NOMO-1 treated with DMSO at 0.1 percent for 48 hours (cell line): ENCODE data around the gene PCDH17.
A peak's percentile ranks its signal among the peaks of the same experiment; 100 is the strongest.

Experiments
- DNase-seq: peaks from one replicate; lab custom pipeline; 2025; ENCODE audit not compliant: unreplicated experiment; lab: John Stamatoyannopoulos, UW

PCDH17 gene, protein sequence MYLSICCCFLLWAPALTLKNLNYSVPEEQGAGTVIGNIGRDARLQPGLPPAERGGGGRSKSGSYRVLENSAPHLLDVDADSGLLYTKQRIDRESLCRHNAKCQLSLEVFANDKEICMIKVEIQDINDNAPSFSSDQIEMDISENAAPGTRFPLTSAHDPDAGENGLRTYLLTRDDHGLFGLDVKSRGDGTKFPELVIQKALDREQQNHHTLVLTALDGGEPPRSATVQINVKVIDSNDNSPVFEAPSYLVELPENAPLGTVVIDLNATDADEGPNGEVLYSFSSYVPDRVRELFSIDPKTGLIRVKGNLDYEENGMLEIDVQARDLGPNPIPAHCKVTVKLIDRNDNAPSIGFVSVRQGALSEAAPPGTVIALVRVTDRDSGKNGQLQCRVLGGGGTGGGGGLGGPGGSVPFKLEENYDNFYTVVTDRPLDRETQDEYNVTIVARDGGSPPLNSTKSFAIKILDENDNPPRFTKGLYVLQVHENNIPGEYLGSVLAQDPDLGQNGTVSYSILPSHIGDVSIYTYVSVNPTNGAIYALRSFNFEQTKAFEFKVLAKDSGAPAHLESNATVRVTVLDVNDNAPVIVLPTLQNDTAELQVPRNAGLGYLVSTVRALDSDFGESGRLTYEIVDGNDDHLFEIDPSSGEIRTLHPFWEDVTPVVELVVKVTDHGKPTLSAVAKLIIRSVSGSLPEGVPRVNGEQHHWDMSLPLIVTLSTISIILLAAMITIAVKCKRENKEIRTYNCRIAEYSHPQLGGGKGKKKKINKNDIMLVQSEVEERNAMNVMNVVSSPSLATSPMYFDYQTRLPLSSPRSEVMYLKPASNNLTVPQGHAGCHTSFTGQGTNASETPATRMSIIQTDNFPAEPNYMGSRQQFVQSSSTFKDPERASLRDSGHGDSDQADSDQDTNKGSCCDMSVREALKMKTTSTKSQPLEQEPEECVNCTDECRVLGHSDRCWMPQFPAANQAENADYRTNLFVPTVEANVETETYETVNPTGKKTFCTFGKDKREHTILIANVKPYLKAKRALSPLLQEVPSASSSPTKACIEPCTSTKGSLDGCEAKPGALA (N-terminal part only)

DNA sequence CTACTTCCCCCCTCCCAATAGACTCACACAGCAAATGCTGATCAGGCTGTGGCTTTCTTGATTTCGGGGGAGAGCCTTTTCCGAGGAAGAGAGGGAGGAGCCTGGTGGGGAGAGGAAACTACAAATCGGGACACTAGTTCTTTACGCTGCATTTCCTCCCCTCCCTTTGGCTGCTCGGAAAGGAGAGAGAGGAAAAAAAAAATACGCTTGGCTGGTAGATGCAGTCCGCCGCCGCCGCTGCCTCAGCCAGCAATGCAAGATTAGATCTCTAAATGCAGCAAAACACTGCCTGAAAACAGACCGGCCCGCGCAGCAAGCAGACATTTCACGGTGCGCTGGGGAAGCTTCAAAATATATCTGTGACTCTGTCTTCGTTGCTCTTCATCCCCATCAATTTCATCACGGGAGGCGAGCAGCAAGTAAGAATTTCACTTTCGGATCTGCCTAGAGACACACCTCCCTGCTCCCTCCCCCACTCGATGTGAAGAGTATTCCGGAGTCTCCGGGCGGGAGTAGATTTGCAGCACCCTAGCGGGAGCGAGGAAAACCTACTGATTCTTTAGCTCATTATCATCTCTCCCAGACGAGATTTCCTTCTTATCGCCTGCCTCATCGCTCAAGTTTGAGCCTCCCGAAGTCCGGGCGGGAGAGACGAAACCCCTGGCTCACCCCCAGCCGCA lies at the start of gene PCDH17:
TSS of gene PCDH17 (plus strand) at position 149 of the 680 bp plus-strand sequence. CDS start 803 bp downstream, outside the sequence.
- no peak for DNase-seq

DNA sequence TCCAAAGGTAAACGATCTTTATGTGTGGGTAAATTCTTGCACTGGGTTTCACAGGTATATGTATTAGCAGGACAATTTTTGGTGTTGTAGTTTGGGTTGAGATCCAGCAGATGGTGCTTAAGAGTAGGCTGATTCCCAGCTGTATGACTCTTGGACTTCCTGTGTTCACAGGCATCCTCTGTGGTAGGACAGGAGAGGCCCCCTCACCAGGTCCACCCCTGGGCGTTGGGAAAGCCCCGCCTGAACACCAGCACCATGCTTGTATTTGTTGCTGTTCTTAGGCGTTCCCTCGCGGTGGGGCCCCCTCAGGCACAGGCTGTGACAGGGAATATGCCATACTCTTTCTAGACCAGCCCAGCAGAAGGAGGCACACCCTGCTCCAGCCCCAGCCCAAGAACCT lies 49.5 kb upstream of the PCDH17 start:
- no peak for DNase-seq

DNA sequence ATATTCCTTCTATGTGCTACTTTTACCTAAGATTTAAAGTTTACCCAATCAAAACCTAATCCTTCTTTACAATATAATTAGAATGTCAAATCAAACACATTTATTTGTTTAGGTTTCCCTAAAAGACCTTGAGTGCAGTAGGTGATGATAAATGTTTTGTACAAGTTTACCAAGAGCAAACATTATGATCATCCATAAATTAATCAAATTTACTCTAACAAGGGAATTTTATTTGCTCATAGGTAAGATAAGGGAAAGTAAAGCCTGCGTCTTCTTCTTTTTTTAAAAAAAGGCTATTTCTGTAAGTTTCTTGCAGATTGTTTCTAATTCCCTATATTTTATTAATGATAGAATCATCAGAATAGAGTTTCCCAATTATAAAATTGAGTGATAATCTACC lies 48.0 kb upstream of the PCDH17 start:
- no peak for DNase-seq

DNA sequence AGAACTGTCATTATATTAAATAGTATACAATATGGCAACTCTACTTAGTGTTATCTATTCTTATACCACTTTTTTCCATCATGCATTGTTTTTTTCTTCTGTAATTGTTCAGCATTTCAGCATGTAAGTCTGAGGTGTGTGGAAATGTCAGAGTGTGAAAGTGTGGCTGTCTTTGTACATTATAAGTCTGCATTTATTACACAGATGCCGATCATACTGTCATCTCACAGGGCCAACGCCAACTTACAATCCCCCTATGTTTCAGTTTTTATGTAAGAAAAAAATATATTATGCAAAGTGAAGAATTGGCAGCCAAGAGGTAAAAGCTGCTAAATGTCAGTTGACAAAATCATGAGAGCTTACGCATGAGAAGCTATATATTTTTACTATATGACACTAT lies 42.9 kb upstream of the PCDH17 start:
- DNase-seq, result no peak

DNA sequence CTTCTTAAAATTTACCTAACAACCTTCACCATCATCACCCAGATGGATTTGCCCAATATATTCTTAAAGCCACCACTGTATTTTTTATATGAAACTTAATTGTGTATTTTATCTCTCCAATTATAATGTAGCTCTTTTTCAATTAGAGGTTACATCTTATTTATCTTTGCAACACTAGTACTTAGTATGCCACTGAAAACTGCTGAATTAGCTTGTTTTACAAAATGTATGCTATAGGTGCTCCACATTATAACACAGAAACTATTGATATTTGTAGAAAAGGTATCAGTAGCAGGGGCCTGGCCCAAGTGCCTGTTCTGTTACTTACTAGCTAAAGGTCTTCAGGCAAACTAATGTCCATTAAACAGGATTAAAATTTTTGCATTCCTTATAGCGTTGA lies 35.8 kb upstream of the PCDH17 start:
- DNase-seq, result no peak

DNA sequence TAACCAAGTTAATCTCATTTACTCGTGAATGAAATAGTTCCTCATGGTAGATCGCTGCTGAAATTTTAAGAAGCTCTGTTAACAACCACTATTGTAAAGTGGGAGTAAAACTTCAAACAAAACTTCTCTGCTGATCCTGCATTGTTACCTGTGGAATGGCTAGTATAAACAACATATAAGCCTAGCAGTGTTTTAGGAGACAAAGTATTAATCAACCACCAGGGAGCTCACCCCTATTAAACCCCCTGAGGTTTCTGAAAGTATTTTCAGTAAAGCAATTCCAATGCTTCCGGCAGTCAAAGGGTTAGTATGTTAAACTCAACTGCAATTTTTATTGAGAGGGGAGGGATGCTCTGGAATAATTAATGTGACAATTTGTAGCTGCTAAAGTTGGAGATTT lies 30.0 kb upstream of the PCDH17 start:
- no peak for DNase-seq

DNA sequence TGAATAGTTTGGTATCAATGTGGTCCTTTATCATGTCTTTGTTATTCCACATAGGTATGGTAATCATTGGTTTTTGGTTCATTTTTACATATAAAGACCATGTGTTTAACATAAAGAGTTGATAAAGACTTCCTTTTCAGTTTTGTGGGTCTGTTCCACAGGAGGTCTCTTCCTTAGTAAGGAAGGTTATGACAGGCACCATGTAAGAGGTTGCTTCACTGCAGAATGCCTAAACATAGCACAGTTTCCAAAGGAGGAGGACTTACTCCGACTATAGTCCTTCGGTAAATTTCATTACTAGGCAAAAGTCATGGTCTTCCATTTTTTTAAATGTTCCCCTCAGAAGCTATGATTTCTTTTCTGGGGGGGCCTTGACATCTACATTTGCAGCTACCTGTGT lies 27.1 kb upstream of the PCDH17 start:
- no peak for DNase-seq

DNA sequence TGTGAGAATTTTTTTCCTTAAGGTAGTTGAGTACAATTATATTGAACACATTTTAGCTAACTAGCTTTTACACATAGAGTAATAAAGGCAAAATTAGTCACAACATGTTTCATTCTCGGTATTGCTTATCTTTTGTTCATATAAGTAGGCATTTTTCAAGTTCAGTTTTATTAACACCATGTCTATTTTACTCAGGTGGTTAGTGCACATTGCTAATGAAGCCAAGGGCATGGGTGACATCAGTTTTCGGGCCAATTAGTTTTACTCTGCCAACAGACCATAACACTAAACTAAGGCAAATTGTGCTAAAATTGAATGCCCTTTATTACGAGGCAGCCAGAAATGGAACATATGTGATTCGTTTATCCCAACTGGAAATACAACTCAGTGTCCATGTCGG lies 19.6 kb upstream of the PCDH17 start:
- no peak for DNase-seq

DNA sequence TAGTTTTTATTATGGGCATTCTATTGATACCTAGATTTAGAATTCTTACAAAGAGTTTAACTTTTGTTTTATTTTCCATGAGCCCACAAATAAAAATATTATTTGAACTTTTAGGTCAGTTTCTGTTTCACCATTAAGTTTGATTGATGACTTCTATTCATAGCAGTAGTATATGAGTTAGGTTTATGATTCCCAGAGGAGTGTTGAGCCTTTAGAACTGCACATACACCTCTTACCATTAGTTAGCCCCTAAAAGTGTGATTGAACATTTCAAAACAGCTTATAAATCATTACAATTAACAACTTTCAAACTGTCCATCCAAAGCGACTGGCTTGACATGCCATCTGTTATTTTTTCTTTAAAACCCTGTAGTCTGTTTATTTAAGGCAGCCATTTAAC lies 19.0 kb upstream of the PCDH17 start:
- DNase-seq, result no peak

DNA sequence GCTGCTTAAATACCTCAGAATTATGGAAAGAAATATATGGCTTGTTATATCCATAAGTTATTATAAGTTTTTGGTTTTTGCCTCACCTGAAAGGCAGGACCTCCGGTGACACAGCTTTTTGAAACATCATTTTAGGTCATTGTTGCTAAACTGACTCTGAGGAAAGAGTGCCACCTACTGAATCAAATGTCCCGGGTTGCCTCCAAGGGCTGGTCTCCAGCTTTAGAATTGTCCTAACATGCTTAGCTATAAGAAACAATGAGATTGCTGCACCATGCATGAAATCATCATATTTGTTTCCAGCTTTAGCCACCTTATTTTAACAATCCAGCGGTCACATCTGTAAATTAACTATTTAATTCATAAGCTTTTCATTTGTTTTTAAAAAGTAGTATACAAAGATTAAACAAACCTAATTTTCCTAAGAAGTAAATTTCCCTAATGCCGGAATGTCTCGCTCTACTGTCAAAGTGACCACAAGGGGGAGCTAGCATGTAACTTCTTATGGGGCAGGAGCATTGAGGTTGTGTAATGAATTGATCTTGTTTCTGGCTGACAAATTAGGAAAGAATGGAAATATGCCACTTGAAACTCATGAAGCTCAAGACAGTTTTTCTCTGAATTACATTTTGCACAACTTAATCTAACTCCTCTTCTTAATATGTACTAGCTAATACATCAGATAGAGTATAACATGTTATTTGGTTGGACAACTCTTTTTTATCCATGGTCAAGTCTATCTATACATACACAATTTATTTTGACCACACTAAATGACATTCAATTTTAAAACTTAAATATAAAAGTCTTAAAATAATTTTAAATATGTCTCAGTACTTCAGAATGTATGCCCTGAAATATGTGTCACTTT lies 6.7 kb upstream of the PCDH17 start:
- DNase-seq, result peak; percentile 29

DNA sequence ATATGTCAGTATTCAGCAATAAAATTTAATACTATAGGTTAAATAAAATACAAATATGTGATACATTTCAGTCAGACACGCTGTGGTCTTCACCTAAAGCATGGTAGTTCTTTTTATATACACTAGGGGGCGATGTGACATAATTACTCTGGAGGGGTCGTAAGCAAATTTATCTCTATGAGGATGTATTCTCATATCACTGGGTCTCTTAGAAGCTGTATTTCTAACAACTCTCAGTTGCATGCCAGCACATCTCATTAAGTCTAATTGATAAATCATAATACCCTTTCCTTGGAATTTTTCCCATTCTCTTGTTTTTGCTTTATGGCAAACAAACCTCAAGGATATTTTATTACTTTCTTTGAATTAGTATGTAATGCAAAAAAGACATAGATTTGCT lies 3.9 kb upstream of the PCDH17 start:
- peak; percentile 54 for DNase-seq

DNA sequence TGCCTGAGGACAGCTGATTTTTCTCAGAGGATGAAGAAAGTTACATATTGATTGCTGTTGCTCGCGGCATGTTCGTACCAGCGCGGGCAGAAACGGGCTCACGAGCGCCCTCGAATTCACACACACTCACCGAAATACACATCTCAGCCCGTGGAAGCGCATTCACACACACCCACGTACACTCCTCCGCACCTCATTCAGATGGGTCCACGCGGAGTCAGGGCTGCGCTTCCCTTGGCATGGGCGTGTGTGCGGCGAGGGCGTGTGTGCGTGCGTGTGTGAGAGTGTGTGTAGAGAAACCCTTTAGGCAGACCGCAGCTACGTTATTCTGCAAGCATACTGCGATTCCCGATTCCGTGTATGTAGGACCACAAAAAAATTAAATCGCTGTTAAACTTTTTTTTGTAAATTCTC lies 2.1 kb upstream of the PCDH17 start:
- no peak for DNase-seq

DNA sequence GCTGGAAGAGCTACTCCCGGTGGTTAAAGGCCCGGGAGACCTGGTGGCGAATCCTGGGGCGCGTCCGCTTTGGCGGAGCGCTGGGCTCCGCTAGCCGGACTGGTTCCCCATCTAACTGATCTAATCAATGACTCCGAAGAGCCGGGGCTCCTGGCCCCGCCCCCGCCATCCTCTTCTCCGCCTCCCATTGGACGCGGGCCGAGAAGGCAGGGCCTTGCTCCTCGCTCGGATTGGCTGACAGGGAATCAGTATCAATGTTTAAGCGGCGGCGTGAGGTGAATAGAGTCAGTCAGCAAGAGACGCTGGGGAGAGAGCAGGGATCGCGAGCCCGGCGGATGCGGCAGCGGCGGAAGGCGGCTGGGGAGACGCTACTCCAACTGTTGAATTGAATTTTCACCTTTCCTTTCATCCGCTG lies 1.7 kb upstream of the PCDH17 start:
- DNase-seq, result no peak

DNA sequence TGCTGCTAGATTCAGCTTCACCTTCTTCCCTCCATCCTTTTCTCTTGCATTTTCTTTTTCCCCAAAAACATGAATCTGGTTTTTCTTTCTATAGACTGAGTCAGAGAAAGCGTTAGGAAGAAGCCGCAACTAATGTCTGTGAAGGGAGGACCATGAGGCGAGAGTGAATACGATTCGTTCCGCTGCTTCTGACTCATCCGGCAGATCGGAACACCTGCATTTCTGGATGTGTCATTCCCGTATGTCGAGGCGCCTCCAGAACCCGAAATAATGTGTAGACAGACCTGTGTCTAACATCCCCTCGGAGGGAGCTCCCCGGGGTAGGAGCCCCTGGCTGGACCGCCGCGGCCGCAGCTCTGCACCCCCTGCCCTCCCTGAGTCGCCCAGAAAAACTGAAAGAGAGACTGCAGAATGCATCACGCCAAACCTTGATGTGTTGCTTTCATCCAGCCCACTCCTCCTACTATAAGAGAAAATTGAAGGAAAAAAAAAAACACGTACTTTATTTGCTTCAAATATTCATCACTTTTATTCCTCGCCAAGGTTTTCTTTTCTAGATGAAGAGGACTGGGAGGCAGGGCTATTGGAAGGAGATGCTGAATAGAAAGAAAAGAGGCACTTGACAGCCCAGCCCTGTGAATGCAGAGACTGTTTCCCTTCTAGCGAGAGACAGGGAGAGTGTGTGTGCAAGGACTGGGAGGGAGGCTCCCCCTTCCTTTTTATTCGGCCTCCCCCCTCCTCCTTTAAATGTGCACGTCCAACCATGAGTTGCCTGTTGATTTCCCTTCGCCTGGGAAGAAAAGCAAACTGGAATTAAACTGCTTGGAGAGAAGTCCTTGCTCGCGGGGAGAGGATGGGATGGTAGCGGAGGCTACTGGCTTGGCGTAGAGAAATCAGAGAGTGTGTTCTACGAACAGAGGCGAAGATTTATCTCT lies 616 bp upstream of the PCDH17 start:
- no peak for DNase-seq

DNA sequence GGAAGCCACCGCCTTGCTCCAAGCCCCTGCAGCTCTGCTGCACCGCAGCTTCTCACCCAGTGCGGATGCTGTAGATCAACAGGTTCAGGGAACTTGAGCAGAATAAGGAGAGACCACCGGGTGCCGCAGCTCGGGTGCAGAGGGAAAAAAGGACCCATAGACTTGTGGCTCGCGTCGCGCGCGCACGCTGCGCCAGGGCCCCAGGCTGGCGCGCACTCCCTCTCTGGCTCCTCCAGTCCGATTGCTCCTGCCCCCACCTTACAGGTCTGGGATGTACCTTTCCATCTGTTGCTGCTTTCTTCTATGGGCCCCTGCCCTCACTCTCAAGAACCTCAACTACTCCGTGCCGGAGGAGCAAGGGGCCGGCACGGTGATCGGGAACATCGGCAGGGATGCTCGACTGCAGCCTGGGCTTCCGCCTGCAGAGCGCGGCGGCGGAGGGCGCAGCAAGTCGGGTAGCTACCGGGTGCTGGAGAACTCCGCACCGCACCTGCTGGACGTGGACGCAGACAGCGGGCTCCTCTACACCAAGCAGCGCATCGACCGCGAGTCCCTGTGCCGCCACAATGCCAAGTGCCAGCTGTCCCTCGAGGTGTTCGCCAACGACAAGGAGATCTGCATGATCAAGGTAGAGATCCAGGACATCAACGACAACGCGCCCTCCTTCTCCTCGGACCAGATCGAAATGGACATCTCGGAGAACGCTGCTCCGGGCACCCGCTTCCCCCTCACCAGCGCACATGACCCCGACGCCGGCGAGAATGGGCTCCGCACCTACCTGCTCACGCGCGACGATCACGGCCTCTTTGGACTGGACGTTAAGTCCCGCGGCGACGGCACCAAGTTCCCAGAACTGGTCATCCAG lies 964 bp downstream of the PCDH17 start:
- no peak for DNase-seq

DNA sequence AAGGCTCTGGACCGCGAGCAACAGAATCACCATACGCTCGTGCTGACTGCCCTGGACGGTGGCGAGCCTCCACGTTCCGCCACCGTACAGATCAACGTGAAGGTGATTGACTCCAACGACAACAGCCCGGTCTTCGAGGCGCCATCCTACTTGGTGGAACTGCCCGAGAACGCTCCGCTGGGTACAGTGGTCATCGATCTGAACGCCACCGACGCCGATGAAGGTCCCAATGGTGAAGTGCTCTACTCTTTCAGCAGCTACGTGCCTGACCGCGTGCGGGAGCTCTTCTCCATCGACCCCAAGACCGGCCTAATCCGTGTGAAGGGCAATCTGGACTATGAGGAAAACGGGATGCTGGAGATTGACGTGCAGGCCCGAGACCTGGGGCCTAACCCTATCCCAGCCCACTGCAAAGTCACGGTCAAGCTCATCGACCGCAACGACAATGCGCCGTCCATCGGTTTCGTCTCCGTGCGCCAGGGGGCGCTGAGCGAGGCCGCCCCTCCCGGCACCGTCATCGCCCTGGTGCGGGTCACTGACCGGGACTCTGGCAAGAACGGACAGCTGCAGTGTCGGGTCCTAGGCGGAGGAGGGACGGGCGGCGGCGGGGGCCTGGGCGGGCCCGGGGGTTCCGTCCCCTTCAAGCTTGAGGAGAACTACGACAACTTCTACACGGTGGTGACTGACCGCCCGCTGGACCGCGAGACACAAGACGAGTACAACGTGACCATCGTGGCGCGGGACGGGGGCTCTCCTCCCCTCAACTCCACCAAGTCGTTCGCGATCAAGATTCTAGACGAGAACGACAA lies 1.8 kb downstream of the PCDH17 start:
- DNase-seq, result no peak
